Endothelial cell of umbilical vein (primary cell): ENCODE measurements around the gene FBXW7. TPM values are rescaled to one million over a fixed set of nuclear protein-coding genes. Genes with fewer than 3 reads are reported as not detected.

ENCODE experiments used
- BruUV-seq: library from RNA; stranded (reverse); fragments of 400-500 nt; replicated peaks from 2 replicates; lab custom pipeline; 2021; lab: Mats Ljungman, UMichigan
- CTCF ChIA-PET: fragments of 300-600, 350-600 bp; sonication (Branson Sonifier 250); formaldehyde crosslinking; loops from one replicate; lab custom pipeline; 2021; ENCODE audit warnings: antibody characterized with exemption, inconsistent platforms; lab: Charles Lee
- POLR2A ChIA-PET: fragments of 300-600, 350-600 bp; sonication (Branson Sonifier 250); formaldehyde crosslinking; loops from one replicate; lab custom pipeline; 2021; ENCODE audit warnings: antibody characterized with exemption, inconsistent platforms; lab: Charles Lee
- DNase-seq: peaks from one replicate; pipeline ENCODE4 v3.0.0-alpha.2; 2011; ENCODE audit warnings: low read depth, low spot score
- FAIRE-seq: peaks from 2 replicates; lab custom pipeline; 2011; peaks lifted over from hg19 to GRCh38; lab: Jason Lieb, UNC
- H2AFZ ChIP-seq: 2 replicates; pipeline ENCODE4 v1.6.0; 2012; ENCODE audit warnings: low read depth, low read length, control low read depth, inconsistent platforms
- H3K27ac ChIP-seq: 2 replicates; pipeline ENCODE4 v1.5.1; 2011; ENCODE audit warnings: low read depth, mild to moderate bottlenecking, control low read depth, low read length, moderate library complexity; ENCODE audit not compliant: insufficient read depth
- H3K27me3 ChIP-seq, 2 experiments: 2 replicates each; pipeline versions ENCODE4 v1.6.0 to v1.6.1; 2011; ENCODE audit warnings: low read length in 2 of 2, mixed read lengths in 1 of 2; ENCODE audit not compliant: control insufficient read depth in 2 of 2, insufficient read depth in 2 of 2
- H3K36me3 ChIP-seq, 2 experiments: 2 replicates in 1 of 2; 3 replicates in 1 of 2; pipeline ENCODE4 v1.5.1; 2011; ENCODE audit warnings: low read length in 2 of 2, mild to moderate bottlenecking in 1 of 2, moderate library complexity in 1 of 2; ENCODE audit not compliant: control insufficient read depth in 2 of 2, insufficient read depth in 2 of 2; ENCODE audit errors: extremely low read depth in 1 of 2
- H3K4me1 ChIP-seq: 3 replicates; pipeline ENCODE4 v1.5.1; 2011; ENCODE audit warnings: mild to moderate bottlenecking, low read length; ENCODE audit not compliant: control insufficient read depth, insufficient read depth; ENCODE audit errors: extremely low read depth
- H3K4me2 ChIP-seq: 2 replicates; pipeline ENCODE4 v1.6.1; 2011; ENCODE audit warnings: low read length, control low read depth, mixed read lengths; ENCODE audit not compliant: insufficient read depth
- H3K4me3 ChIP-seq, 3 experiments: fragments of 200-600 bp in 1 of 3; sonication (generic), shearing (Covaris generic) in 1 of 3; replicated peaks in 1 of 3; 2 replicates each; pipeline ENCODE4 v1.5.1; 2011 to 2016; ENCODE audit warnings: control low read depth in 3 of 3, low read length in 3 of 3, mild to moderate bottlenecking in 2 of 3, inconsistent platforms in 1 of 3, low read depth in 1 of 3, moderate library complexity in 1 of 3; ENCODE audit not compliant: insufficient read depth in 1 of 3
- H3K79me2 ChIP-seq: 2 replicates; pipeline ENCODE4 v1.6.0; 2012; ENCODE audit warnings: low read length, inconsistent platforms; ENCODE audit not compliant: control insufficient read depth, insufficient read depth
- H3K9ac ChIP-seq: replicated peaks from 2 replicates; pipeline ENCODE3; 2011; ENCODE audit warnings: low read length, control low read depth; ENCODE audit not compliant: insufficient read depth; ENCODE audit errors: extremely low read depth
- H3K9me1 ChIP-seq: replicated peaks from 3 replicates; pipeline ENCODE4 v1.6.0; 2011; ENCODE audit warnings: mild to moderate bottlenecking, low read length; ENCODE audit not compliant: control insufficient read depth, insufficient read depth; ENCODE audit errors: extremely low read depth
- H3K9me3 ChIP-seq: replicated peaks from 2 replicates; pipeline ENCODE4 v1.5.1; 2012; ENCODE audit warnings: low read length, inconsistent platforms; ENCODE audit not compliant: control insufficient read depth, insufficient read depth
- H4K20me1 ChIP-seq: replicated peaks from 2 replicates; pipeline ENCODE3; 2011; ENCODE audit warnings: mild to moderate bottlenecking, low read length; ENCODE audit not compliant: control insufficient read depth, insufficient read depth; ENCODE audit errors: extremely low read depth
- CTCF ChIP-seq, 2 donors: IDR thresholded peaks; 1 replicate in 1 of 2; 2 replicates in 1 of 2; pipeline ENCODE4 v1.5.1; 2011; ENCODE audit warnings: low read length in 2 of 2, mild to moderate bottlenecking in 2 of 2, moderate library complexity in 2 of 2, control low read depth in 1 of 2, inconsistent platforms in 1 of 2, low read depth in 1 of 2; ENCODE audit not compliant: insufficient read depth in 1 of 2; ENCODE audit errors: extremely low read depth in 1 of 2
- EZH2 ChIP-seq: IDR thresholded peaks from 2 replicates; pipeline ENCODE4 v1.6.1; 2012; ENCODE audit warnings: borderline replicate concordance, low read depth, mild to moderate bottlenecking, moderate library complexity, low read length, inconsistent platforms; ENCODE audit not compliant: severe bottlenecking
- FOS ChIP-seq: IDR thresholded peaks from 2 replicates; pipeline ENCODE4 v1.6.1; 2011; ENCODE audit warnings: mild to moderate bottlenecking, low read length, moderate library complexity, borderline replicate concordance; ENCODE audit not compliant: insufficient read depth
- GATA2 ChIP-seq: IDR thresholded peaks from 2 replicates; pipeline ENCODE4 v1.7.0; 2011; ENCODE audit warnings: low read depth, mild to moderate bottlenecking, moderate library complexity, mixed read lengths, low read length; ENCODE audit not compliant: insufficient read length, insufficient read depth
- JUN ChIP-seq: IDR thresholded peaks from 2 replicates; pipeline ENCODE4 v1.6.1; 2011; ENCODE audit warnings: borderline replicate concordance, low read depth; ENCODE audit not compliant: insufficient read length, insufficient read depth
- MAX ChIP-seq: IDR thresholded peaks from 2 replicates; pipeline ENCODE4 v1.6.1; 2011; ENCODE audit not compliant: insufficient read depth, insufficient read length
- MYC ChIP-seq: IDR thresholded peaks from one replicate; pipeline ENCODE4 v1.6.1; 2011; ENCODE audit warnings: mild to moderate bottlenecking, low read depth, low read length
- POLR2A ChIP-seq: IDR thresholded peaks from 2 replicates; pipeline ENCODE4 v1.6.1; 2012; ENCODE audit warnings: low read depth, mild to moderate bottlenecking, control low read depth, low read length
- POLR2AphosphoS5 ChIP-seq: IDR thresholded peaks from 2 replicates; pipeline ENCODE4 v1.6.1; 2012; ENCODE audit warnings: low read depth, mild to moderate bottlenecking, control low read depth, low read length, moderate library complexity; ENCODE audit not compliant: insufficient read depth
- dilution Hi-C: fragments of 300-500 bp; cut with MboI; formaldehyde crosslinking; loops from one replicate; pipeline ENCODE4 v1.15.0; 2019; ENCODE audit warnings: low sequenced_read_pairs; ENCODE audit not compliant: extremely low pct_ligation_motif_present
- intact Hi-C: fragments of 100-400 bp; cut with micrococcal nuclease; formaldehyde crosslinking; loops from one replicate; pipeline ENCODE4 v1.10.0; 2022
- polyA plus RNA-seq, 4 experiments: library from polyadenylated mRNA; depleted of rRNA in 3 of 4; stranded (reverse) in 3 of 4; unstranded in 1 of 4; fragments of >200 nt; gene quantifications; 2 replicates each; pipeline versions ENCODE4 v1.2.1 to v1.2.3, GENCODE V29; 2011 to 2012; ENCODE audit warnings: missing spikeins in 1 of 4
- total RNA-seq: library from RNA; stranded (reverse); gene quantifications from 2 replicates; pipeline ENCODE4 v1.2.3, GENCODE V29; 2021

FBXW7 gene
- total and polyA plus RNA-seq, 2 donors (not counting 3 experiments of a cell fraction or from before 2014, with no cell fraction given) = 7.0 to 28.1 TPM

GRCh38 chr4:152451496-152451895 lies 84.4 kb downstream of the FBXW7 start:
- no peak overlapping the region for H3K4me3 ChIP-seq
- CTCF ChIA-PET = interaction anchor here (1.1 to 3.8 kb wide), 3 partner anchors 8 to 188 kb away, joined by 3 to 15 read pairs (median 6); no protein-coding TSS in a partner anchor
- DNase-seq = no peak
- H3K9ac ChIP-seq = no peak overlapping the region
- H2AFZ ChIP-seq = no peak overlapping the region
- no peak overlapping the region for H3K27ac ChIP-seq
- no peaks in the 10 kb centered on the region for H3K9me3 ChIP-seq
- H3K4me2 ChIP-seq = no peak overlapping the region
- H4K20me1 ChIP-seq = no peaks in the 10 kb centered on the region
- intact Hi-C loops (loop anchor here (5.0 kb wide), 1 partner anchor 676 kb away; no protein-coding TSS in a partner anchor), dilution Hi-C loops (no loop called here)
- TF ChIP-seq CTCF (IDR thresholded peaks at IDR 0.05; ENCODE audit: extremely low read depth in 1 of 2, insufficient read depth in 1 of 2, low read depth in 1 of 2, low read length in 2 of 2) (no peak), FOS (no peak), EZH2 (no peak), MYC (no peak), POLR2AphosphoS5 (no peak), GATA2 (no peak), JUN (no peak), MAX (no peak), POLR2A (no peak)
- FAIRE-seq = no peak
- no peaks in the 10 kb centered on the region for H3K9me1 ChIP-seq
- H3K4me1 ChIP-seq = no peaks in the 10 kb centered on the region
- H3K36me3 ChIP-seq = no peaks in the 10 kb centered on the region
- no TSS peak for BruUV-seq
- POLR2A ChIA-PET = no interaction called here
- no peaks in the 10 kb centered on the region for H3K27me3 ChIP-seq
- H3K79me2 ChIP-seq = peaks cover 23% of the 10 kb centered on the region
